GM23338 (cell line): ENCODE data around the gene ELF5. TPM values are rescaled to one million over a fixed set of nuclear protein-coding genes. Genes with fewer than 3 reads are reported as not detected.

Experiments used
- ATAC-seq: fragments of 200-7000 bp; cut with Tn5 transposase; 3 replicates; pipeline ENCODE4 v1.9.1; 2020
- DNase-seq: peaks from one replicate; pipeline ENCODE4 v3.0.0-alpha.2; 2015; ENCODE audit warnings: low spot score
- H2AFZ ChIP-seq: fragments of 200-600 bp; sonication (generic); 2 replicates; pipeline ENCODE4 v1.8.0; 2016; ENCODE audit warnings: antibody characterized with exemption, mild to moderate bottlenecking, moderate library complexity
- H3F3A ChIP-seq: fragments of 200-600 bp; sonication (generic); replicated peaks from 2 replicates; pipeline ENCODE4 v1.8.0; 2017; ENCODE audit warnings: antibody characterized with exemption, mixed run types, low read depth
- H3K27ac ChIP-seq: fragments of 200-600 bp; sonication (generic); 2 replicates; pipeline ENCODE4 v1.6.1; 2016; ENCODE audit warnings: low read depth
- H3K27me3 ChIP-seq: fragments of 200-600 bp; sonication (generic); 2 replicates; pipeline ENCODE4 v1.8.0; 2016; ENCODE audit warnings: mild to moderate bottlenecking, mixed run types, moderate library complexity; ENCODE audit not compliant: insufficient read depth
- H3K36me3 ChIP-seq: fragments of 200-600 bp; sonication (generic); 2 replicates; pipeline ENCODE4 v1.8.0; 2016; ENCODE audit warnings: mild to moderate bottlenecking; ENCODE audit not compliant: insufficient read depth
- H3K4me1 ChIP-seq: fragments of 200-600 bp; sonication (generic); 2 replicates; pipeline ENCODE4 v1.8.0; 2016; ENCODE audit warnings: mild to moderate bottlenecking, moderate library complexity; ENCODE audit not compliant: insufficient read depth
- H3K4me2 ChIP-seq: fragments of 200-600 bp; sonication (generic); 2 replicates; pipeline ENCODE4 v1.7.1; 2017; ENCODE audit warnings: mixed run types
- H3K4me3 ChIP-seq: fragments of 200-600 bp; sonication (generic); 2 replicates; pipeline ENCODE4 v1.6.1; 2016; ENCODE audit warnings: mixed run types
- H3K79me2 ChIP-seq: fragments of 200-600 bp; sonication (generic); replicated peaks from 2 replicates; pipeline ENCODE4 v1.8.0; 2017; ENCODE audit warnings: mild to moderate bottlenecking; ENCODE audit not compliant: insufficient read depth
- H3K9me2 ChIP-seq: fragments of 200-600 bp; sonication (generic); 2 replicates; pipeline ENCODE4 v1.8.0; 2017; ENCODE audit not compliant: insufficient read depth
- H4K20me1 ChIP-seq: fragments of 200-600 bp; sonication (generic); replicated peaks from 2 replicates; pipeline ENCODE4 v1.8.0; 2017; ENCODE audit warnings: mild to moderate bottlenecking; ENCODE audit not compliant: insufficient read depth
- H3K27ac Mint-ChIP-seq: 2 replicates; pipeline ENCODE4 v1.8.0; 2020; ENCODE audit warnings: inconsistent platforms, mild to moderate bottlenecking, moderate library complexity, mixed read lengths
- H3K27me3 Mint-ChIP-seq: 3 replicates; pipeline ENCODE4 v1.8.0; 2022; ENCODE audit warnings: low read depth, mild to moderate bottlenecking, moderate library complexity, mixed read lengths, inconsistent platforms; ENCODE audit not compliant: insufficient read depth, poor library complexity
- H3K36me3 Mint-ChIP-seq: 3 replicates; pipeline ENCODE4 v1.8.0; 2021; ENCODE audit warnings: low read depth, mild to moderate bottlenecking, inconsistent platforms, moderate library complexity, mixed read lengths
- H3K4me1 Mint-ChIP-seq: 3 replicates; pipeline ENCODE4 v1.8.0; 2020; ENCODE audit warnings: mild to moderate bottlenecking, inconsistent platforms, mixed read lengths
- H3K4me3 Mint-ChIP-seq: 3 replicates; pipeline ENCODE4 v1.8.0; 2021; ENCODE audit warnings: moderate library complexity, mild to moderate bottlenecking, inconsistent platforms, mixed read lengths
- H3K9me3 Mint-ChIP-seq: 3 replicates; pipeline ENCODE4 v1.8.0; 2020; ENCODE audit warnings: moderate library complexity, mild to moderate bottlenecking, inconsistent platforms, mixed read lengths
- CREB1 ChIP-seq: fragments of 250-450 bp; sonication (Bioruptor Pico); IDR thresholded peaks from 2 replicates; pipeline ENCODE4 v1.5.0; 2020; ENCODE audit warnings: low read depth, mild to moderate bottlenecking, moderate library complexity
- CTCF ChIP-seq, 2 experiments: fragments of 200-600 bp in 1 of 2; sonication (generic) in 1 of 2; conservative IDR thresholded peaks; 2 replicates each; pipeline versions ENCODE4 v1.5.1 to v1.6.1; 2016 to 2017; ENCODE audit warnings: antibody characterized with exemption in 2 of 2, low read depth in 2 of 2, mild to moderate bottlenecking in 2 of 2, moderate library complexity in 1 of 2
- ETS1 ChIP-seq: IDR thresholded peaks from 2 replicates; pipeline ENCODE4 v1.6.1; 2016; ENCODE audit warnings: antibody characterized with exemption
- EZH2phosphoT487 ChIP-seq: fragments of 200-600 bp; sonication (generic); IDR thresholded peaks from one replicate; pipeline ENCODE4 v1.8.1; 2018; ENCODE audit warnings: antibody characterized with exemption; ENCODE audit not compliant: unreplicated experiment
- NANOG ChIP-seq: IDR thresholded peaks from 2 replicates; pipeline ENCODE4 v1.6.1; 2016; ENCODE audit warnings: antibody characterized with exemption, borderline replicate concordance
- POLR2AphosphoS5 ChIP-seq: IDR thresholded peaks from 2 replicates; pipeline ENCODE4 v1.6.1; 2016; ENCODE audit warnings: antibody characterized with exemption, low read depth
- REST ChIP-seq: IDR thresholded peaks from one replicate; pipeline ENCODE4 v1.6.1; 2018; ENCODE audit warnings: antibody characterized with exemption; ENCODE audit not compliant: unreplicated experiment
- STAT1 ChIP-seq: IDR thresholded peaks from one replicate; pipeline ENCODE4 v1.6.1; 2016; ENCODE audit warnings: antibody characterized with exemption; ENCODE audit not compliant: unreplicated experiment
- ZNF331 ChIP-seq: fragments of 250-450 bp; sonication (Bioruptor Pico); IDR thresholded peaks from 2 replicates; pipeline ENCODE4 v1.5.0; 2020; ENCODE audit warnings: low read depth, mild to moderate bottlenecking, moderate library complexity
- ZNF462 ChIP-seq: fragments of 250-450 bp; sonication (Bioruptor Pico); IDR thresholded peaks from 2 replicates; pipeline ENCODE4 v1.5.0; 2020; ENCODE audit warnings: mild to moderate bottlenecking, moderate library complexity
- polyA plus RNA-seq: library from polyadenylated mRNA; unstranded; fragments of >200 nt; fragmentation: Nextera tagmentation; extraction: Ambion mirVana; gene quantifications from 2 replicates; pipeline ENCODE4 v1.2.1, GENCODE V29; 2016
- total RNA-seq: library from RNA; depleted of rRNA; stranded (reverse); fragments of >200 nt; shearing (Covaris generic); gene quantifications from 2 replicates; pipeline ENCODE4 v1.2.3, GENCODE V29; 2014

The ELF5 gene
- total and polyA plus RNA-seq, 2 experiments from 2014 or later = not detected

- H3K4me3 ChIP-seq = no peak overlapping the region
- H3K4me2 ChIP-seq = no peak overlapping the region
- ATAC-seq = no peak
- Mint-ChIP-seq H3K4me3 (no peak overlapping the region), H3K4me1 (no peaks in the 10 kb centered on the region), H3K27me3 (peaks cover 1% of the 10 kb centered on the region), H3K36me3 (no peaks in the 10 kb centered on the region), H3K27ac (no peak overlapping the region), H3K9me3 (peaks cover 3% of the 10 kb centered on the region; the same call in 2 of the 3 replicates)
- no peaks in the 10 kb centered on the region for H3K27me3 ChIP-seq
- H3K9me2 ChIP-seq = peaks cover 9% of the 10 kb centered on the region; the same call in 1 of the 2 replicates
- no peaks in the 10 kb centered on the region for H3K36me3 ChIP-seq
- TF ChIP-seq STAT1 (no peak), NANOG (no peak), CTCF (conservative IDR thresholded peaks at IDR 0.05; ENCODE audit: low read depth in 2 of 2) (no peak)
- H3K79me2 ChIP-seq = no peaks in the 10 kb centered on the region
- no peaks in the 10 kb centered on the region for H3K4me1 ChIP-seq
- no peaks in the 10 kb centered on the region for H4K20me1 ChIP-seq
- no peak overlapping the region for H2AFZ ChIP-seq
- DNase-seq = no peak
- no peak overlapping the region for H3K27ac ChIP-seq
- no peaks in the 10 kb centered on the region for H3F3A ChIP-seq
These were observed 16.0 kb upstream of the ELF5 start for GRCh38 chr11:34529643-34530042.

- H3K4me1 Mint-ChIP-seq = no peaks in the 10 kb centered on the region
- TF ChIP-seq REST (no peak), ZNF331 (CRISPR knock-in tag) (no peak), EZH2phosphoT487 (no peak), CREB1 (CRISPR knock-in tag) (no peak), POLR2AphosphoS5 (no peak), ETS1 (no peak), STAT1 (no peak), ZNF462 (CRISPR knock-in tag) (no peak)
These were observed 14.5 kb upstream of the ELF5 start for GRCh38 chr11:34528072-34528471.

More at GRCh38 chr11:34528072-34528471, 14.5 kb upstream of the ELF5 start:
- Histone ChIP-seq H3K4me1 (no peaks in the 10 kb centered on the region), H4K20me1 (no peaks in the 10 kb centered on the region), H3K4me2 (no peak overlapping the region), H3K36me3 (no peaks in the 10 kb centered on the region), H3K9me2 (no peaks in the 10 kb centered on the region), H3F3A (no peaks in the 10 kb centered on the region), H2AFZ (no peak overlapping the region), H3K79me2 (no peaks in the 10 kb centered on the region), H3K27me3 (no peaks in the 10 kb centered on the region), H3K4me3 (no peak overlapping the region), H3K27ac (no peak overlapping the region)
- Mint-ChIP-seq H3K4me3 (no peak overlapping the region), H3K27me3 (no peaks in the 10 kb centered on the region), H3K36me3 (no peaks in the 10 kb centered on the region), H3K9me3 (no peaks in the 10 kb centered on the region), H3K27ac (no peak overlapping the region)
- no peak for DNase-seq
- ATAC-seq = no peak
